Superior temporal gyrus (tissue), 1 donor: ENCODE results near the gene SLC1A1.
"Not testable (repeated sequence)": the region's sequence is repeated elsewhere in the genome, so short reads cannot be mapped to it uniquely, and the experiment has no call there.

ENCODE experiments used
- DNase-seq: peaks from one replicate; pipeline ENCODE4 v3.0.0-alpha.2; 2016; ENCODE audit errors: extremely low spot score

SLC1A1 gene

GRCh38 chr9:4506490-4506889 lies 16.2 kb downstream of the SLC1A1 start:
- no peak for DNase-seq

GRCh38 chr9:4507306-4508130 lies 17.2 kb downstream of the SLC1A1 start:
- no peak for DNase-seq

DNA sequence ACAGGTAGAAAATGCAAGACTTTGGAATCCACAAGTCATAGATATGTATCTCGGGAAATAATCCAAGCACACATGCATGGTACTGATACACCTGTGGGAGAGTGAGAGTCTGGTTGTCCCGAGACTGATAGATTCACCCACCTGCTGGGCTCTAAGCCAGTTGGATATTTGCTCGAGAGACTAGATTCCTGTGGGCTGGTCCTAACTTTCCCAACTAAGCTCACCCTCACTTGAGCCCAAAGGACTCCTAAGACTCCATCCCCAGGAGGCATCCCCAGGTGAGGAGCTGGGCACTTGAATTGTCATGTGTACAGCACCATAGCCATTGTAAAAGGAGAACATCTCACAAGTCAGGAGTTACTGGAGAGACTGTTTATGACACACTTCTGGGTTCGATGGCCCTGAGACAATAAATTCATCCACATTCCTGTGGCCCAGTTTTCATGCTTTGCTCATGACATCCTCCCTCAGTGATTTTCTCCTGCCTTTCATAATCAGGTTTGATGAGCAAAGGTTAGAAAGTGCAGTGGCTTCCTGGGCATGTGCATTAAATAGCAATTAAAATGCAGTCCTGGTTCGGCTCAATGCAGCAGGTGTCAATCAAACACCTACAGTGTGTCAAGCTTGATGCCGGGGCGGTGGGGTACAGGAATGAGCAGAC lies 18.1 kb downstream of the SLC1A1 start:
- no peak for DNase-seq

- DNase-seq: no peak
These were observed 18.8 kb downstream of the SLC1A1 start for GRCh38 chr9:4508907-4509589.

- no peak for DNase-seq
These were observed 19.3 kb downstream of the SLC1A1 start for GRCh38 chr9:4509590-4509984.

GRCh38 chr9:4510546-4511322 lies 20.5 kb downstream of the SLC1A1 start:
- no peak for DNase-seq

DNA sequence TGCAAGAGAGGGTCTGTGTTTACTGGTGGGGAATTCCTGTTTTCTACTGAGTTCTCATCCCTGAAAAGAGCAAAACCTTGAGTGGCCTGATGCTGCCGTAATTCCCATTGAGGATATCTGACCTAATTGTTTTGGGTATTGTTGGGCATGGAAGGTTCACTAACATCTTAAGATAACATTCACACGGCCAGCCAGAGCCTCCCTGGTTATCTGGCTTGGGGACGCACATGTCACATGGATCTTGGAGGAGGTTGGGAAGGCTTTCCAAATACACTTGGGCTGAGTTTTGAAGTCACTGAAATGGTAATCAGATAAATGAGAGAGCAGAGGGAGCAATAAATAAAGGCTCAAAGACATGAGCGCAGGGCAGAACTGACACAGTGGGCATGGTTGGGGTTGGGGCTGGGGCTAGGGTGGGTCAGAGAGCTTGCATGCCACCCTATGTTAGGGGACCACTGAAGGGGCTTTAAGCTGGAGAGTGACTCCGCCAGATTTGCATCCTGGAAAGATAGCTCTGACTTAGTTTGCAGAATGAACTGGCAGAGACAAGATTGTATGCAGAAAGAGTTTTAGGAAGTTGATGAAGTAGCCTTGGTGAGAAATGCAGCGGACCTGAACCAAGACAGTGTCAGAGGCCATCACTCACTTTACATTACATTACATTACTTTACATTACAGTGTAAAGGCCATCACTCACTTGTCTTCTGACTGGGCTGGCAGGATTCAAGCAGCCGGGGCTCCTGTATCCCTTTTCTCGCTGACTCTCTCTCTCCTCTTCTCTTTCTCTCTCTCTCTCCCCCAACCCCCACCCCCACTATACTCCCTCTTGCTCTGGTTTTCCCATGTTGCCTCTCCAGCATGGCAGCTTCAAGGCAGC lies 24.2 kb downstream of the SLC1A1 start:
- no peak for DNase-seq

DNA sequence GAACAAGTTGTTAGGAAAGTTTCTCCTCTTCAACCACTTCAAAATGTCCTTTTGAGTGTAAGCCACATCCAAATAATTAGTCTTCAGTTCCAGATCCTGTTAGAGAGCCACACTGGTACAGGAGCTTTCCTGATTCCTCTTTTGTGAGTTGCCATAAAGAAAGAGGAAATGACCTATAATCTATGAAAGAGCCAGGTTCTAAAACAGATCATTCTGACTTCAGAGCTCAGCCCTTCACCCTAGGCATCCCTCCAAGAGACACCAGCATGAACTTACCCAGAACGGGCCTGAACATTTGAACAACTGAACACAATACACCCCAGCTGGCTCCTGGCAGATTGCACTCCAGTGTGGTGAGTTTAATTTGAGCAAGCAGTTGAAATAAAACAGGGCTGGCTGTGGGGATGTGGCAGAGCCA lies 25.7 kb downstream of the SLC1A1 start:
- no peak for DNase-seq

GRCh38 chr9:4517274-4517673 lies 27.0 kb downstream of the SLC1A1 start:
- DNase-seq: no peak

DNA sequence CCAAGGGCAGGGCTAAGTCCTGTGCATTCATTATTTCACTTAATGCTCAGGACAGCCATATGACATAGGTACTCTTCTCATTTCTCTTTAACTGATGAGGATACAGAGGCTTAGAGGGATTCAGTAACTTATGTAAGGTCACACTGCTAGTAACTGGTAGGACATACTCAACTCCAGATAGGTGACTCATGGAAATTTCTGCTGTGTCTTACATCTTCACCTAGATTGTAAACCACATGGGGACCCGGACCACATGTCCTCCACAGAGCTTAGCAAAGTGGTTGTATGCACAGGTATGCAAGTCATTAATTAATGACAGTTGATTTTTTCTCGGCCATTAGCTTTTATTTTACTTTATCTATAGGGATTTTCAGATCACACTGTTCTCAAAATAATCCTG lies 29.3 kb downstream of the SLC1A1 start:
- DNase-seq: no peak

DNA sequence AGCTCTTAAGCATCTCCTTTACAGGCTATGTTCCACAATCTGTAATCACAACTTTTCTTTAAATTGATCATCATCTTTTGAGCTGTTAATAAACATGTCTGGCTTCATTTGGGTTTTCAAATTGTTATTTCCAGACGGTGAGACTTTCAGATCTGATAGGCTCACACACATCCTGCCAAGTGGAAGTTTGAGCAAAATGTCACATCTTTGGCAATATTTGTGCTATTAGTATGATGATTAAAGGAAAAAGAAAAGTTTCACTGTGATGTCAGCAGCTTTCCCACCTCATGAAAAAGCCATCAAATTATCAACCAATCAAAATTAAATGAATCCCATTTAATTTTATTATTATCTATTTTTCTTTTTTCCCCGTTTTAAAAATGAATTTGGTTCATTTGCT lies 29.8 kb downstream of the SLC1A1 start:
- no peak for DNase-seq

DNA sequence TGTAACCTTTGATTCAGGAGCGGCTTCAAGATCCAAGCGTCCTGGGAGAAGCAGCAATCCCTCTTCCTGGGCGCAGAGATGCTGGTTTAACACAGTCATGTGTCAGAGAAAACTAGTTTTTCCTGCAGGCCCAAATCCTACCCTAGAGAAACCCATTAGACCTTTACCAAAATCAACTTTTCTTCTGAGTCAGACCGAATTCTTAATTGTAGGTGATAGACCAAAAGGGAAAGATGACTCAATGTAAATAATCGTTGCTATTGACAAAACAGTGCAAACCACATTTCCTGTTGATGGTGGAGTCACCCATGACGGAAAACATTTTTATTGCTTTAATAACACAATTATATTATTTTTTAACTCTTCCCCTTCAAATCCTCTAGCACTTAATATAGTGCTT lies 40.1 kb downstream of the SLC1A1 start:
- DNase-seq: no peak

GRCh38 chr9:4530831-4531230 lies 40.6 kb downstream of the SLC1A1 start:
- not testable (repeated sequence) for DNase-seq

DNA sequence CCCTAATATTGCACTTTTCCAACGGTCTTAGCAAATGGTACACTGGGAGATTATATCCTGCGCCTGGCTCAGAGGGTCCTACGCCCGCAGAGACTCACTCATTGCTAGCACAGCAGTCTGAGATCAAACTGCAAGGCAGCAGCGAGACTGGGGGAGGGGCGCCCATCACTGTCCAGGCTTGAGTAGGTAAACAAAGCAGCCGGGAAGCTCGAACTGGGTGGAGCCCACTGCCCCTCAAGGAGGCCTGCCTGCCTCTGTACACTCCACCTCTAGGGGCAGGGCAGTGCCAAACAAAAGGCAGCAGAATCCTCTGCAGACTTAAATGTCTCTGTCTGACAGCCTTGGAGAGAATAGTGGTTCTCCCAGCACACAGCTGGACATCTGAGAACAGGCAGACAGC lies 41.1 kb downstream of the SLC1A1 start:
- not testable (repeated sequence) for DNase-seq

- not testable (repeated sequence) for DNase-seq
These were observed 43.6 kb downstream of the SLC1A1 start for GRCh38 chr9:4533881-4534280.

DNA sequence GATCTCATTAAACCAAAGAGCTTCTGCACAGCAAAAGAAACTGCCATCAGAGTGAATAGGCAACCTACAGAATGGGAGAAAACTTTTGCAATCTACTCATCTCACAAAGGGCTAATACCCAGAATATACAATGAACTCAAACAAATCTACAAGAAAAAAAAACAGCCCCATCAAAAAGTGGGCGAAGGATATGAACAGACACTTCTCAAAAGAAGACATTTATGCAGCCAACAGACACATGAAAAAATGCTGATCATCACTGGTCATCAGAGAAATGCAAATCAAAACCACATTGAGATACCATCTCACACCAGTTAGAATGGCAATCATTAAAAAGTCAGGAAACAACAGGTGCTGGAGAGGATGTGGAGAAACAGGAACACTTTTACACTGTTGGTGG lies 45.9 kb downstream of the SLC1A1 start:
- not testable (repeated sequence) for DNase-seq

GRCh38 chr9:4537581-4537980 lies 47.3 kb downstream of the SLC1A1 start:
- no peak for DNase-seq

DNA sequence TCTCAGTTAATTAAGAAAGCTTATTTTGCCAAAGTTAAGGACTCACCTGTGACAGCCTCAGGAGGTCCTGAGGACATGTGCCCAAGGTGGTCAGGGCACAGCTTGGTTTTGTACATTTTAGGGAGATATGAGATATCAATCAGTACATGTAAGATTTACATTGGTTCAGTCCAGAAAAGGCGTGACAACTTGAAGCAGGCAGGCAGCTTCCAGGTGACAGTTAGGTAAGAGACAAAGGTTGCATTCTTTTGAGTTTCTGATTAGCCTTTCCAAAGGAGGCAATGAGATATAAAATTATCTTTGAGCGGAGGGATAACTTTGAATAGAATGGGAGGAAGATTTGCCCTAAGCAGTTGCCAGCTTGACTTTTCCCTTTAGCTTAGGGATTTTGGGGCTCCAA lies 47.8 kb downstream of the SLC1A1 start:
- no peak for DNase-seq

GRCh38 chr9:4538621-4539020 lies 48.4 kb downstream of the SLC1A1 start:
- DNase-seq: no peak

DNA sequence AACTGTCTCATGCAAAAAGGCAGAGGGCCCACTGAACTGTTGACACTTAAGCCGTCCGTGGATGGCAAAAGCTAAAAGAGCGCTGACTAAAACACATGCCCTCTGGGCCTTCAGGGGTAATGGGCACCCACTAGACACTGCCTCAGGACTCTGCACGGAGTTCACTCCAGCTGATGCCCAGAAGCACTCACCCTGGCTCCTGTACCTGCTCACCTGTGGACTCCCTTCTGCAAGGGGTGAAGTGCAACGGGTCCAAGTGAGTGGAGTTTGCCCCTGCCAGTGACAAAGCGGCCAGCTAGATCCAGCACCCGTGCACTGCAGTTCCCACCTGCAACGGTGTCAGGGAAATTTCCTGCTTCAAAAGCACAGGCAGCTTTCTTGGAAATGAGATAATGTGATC lies 50.2 kb downstream of the SLC1A1 start:
- DNase-seq: no peak

- no peak for DNase-seq
These were observed 51.0 kb downstream of the SLC1A1 start for GRCh38 chr9:4541281-4541680.
